Activated CD8-positive, alpha-beta memory T cell treated with anti-CD3 and anti-CD28 coated beads for 24 hours (primary cell): Measurements from ENCODE around the gene SOCS3.

Experiments
- DNase-seq: peaks from one replicate; pipeline ENCODE4 v3.0.0-alpha.2; 2020

Gene SOCS3

GRCh38 chr17:78390241-78391050 lies 30.6 kb upstream of the SOCS3 start:
- no peak for DNase-seq

GRCh38 chr17:78387977-78388941 lies 28.4 kb upstream of the SOCS3 start:
- DNase-seq: no peak

- no peak for DNase-seq
Measured at GRCh38 chr17:78384479-78385175, 24.8 kb upstream of the SOCS3 start.

- peak; percentile 78 for DNase-seq
Measured at GRCh38 chr17:78383725-78384471, 24.0 kb upstream of the SOCS3 start.

- no peak for DNase-seq
Measured at GRCh38 chr17:78381601-78382232, 21.8 kb upstream of the SOCS3 start.

- no peak for DNase-seq
Measured at GRCh38 chr17:78380370-78380769, 20.5 kb upstream of the SOCS3 start.

GRCh38 chr17:78379131-78379491 lies 19.2 kb upstream of the SOCS3 start:
- no peak for DNase-seq

GRCh38 chr17:78378225-78379130 lies 18.6 kb upstream of the SOCS3 start, which contains the start of gene PGS1:
Gene PGS1, plus strand, starts transcription at chr17:78378649. Its CDS starts 17 bp downstream, at chr17:78378666.
- DNase-seq: peak; percentile 93

- DNase-seq: no peak
Measured at GRCh38 chr17:78377858-78378224, 18.0 kb upstream of the SOCS3 start.

- DNase-seq: no peak
Measured at GRCh38 chr17:78376161-78376560, 16.3 kb upstream of the SOCS3 start.

- DNase-seq: no peak
Measured at GRCh38 chr17:78375401-78376151, 15.7 kb upstream of the SOCS3 start.

GRCh38 chr17:78374631-78375274 lies 14.9 kb upstream of the SOCS3 start:
- no peak for DNase-seq

GRCh38 chr17:78374189-78374588 lies 14.3 kb upstream of the SOCS3 start:
- no peak for DNase-seq

- DNase-seq: no peak
Measured at GRCh38 chr17:78372841-78373240, 13.0 kb upstream of the SOCS3 start.

- no peak for DNase-seq
Measured at GRCh38 chr17:78371056-78371455, 11.2 kb upstream of the SOCS3 start.

GRCh38 chr17:78369791-78370381 lies 10.0 kb upstream of the SOCS3 start:
- no peak for DNase-seq

- DNase-seq: no peak
Measured at GRCh38 chr17:78368854-78369495, 9.1 kb upstream of the SOCS3 start.

- no peak for DNase-seq
Measured at GRCh38 chr17:78368348-78368747, 8.5 kb upstream of the SOCS3 start.

- no peak for DNase-seq
Measured at GRCh38 chr17:78367193-78367592, 7.3 kb upstream of the SOCS3 start.
